GM19238 (cell line): Measurements from ENCODE around the gene FRG2B.
"Not testable (repeated sequence)": the region's sequence is repeated elsewhere in the genome, so short reads cannot be mapped to it uniquely, and the experiment has no call there.

Source experiments
- DNase-seq: peaks from one replicate; pipeline ENCODE4 v3.0.0; 2011; ENCODE audit warnings: low spot score; ENCODE audit not compliant: insufficient read length

FRG2B gene

GRCh38 chr10:133600657-133601056 is 25.9 kb downstream of the FRG2B start:
- no peak for DNase-seq

GRCh38 chr10:133599869-133600268 is 26.7 kb downstream of the FRG2B start:
- not testable (repeated sequence) for DNase-seq

GRCh38 chr10:133592716-133593115 is 33.9 kb downstream of the FRG2B start:
- DNase-seq: no peak

- no peak for DNase-seq
These were observed 35.6 kb downstream of the FRG2B start for GRCh38 chr10:133590970-133591359.

GRCh38 chr10:133590226-133590969 is 36.2 kb downstream of the FRG2B start:
- DNase-seq: no peak

- DNase-seq: not testable (repeated sequence)
These were observed 49.6 kb downstream of the FRG2B start for GRCh38 chr10:133577037-133577436.
